Hepatocyte (in vitro differentiated cells): ENCODE data around the gene PARK7. TPM values are rescaled to one million over a fixed set of nuclear protein-coding genes. Genes with fewer than 3 reads are reported as not detected.
"Not testable (repeated sequence)": the region's sequence is repeated elsewhere in the genome, so short reads cannot be mapped to it uniquely, and the experiment has no call there.

Source experiments
- DNase-seq: peaks from one replicate; pipeline ENCODE4 v3.0.0-alpha.2; 2016; ENCODE audit warnings: low spot score
- H2AFZ ChIP-seq: fragments of 200-600 bp; sonication (generic); 2 replicates; pipeline ENCODE4 v1.6.0; 2016; ENCODE audit warnings: antibody characterized with exemption, mild to moderate bottlenecking
- H3K27ac ChIP-seq: fragments of 200-600 bp; sonication (generic); 2 replicates; pipeline ENCODE4 v1.5.1; 2016; ENCODE audit warnings: mild to moderate bottlenecking
- H3K27me3 ChIP-seq: fragments of 200-600 bp; sonication (generic); 2 replicates; pipeline ENCODE4 v1.6.1; 2016
- H3K36me3 ChIP-seq: fragments of 200-600 bp; sonication (generic); replicated peaks from 2 replicates; pipeline ENCODE4 v1.5.1; 2016; ENCODE audit warnings: low read depth; ENCODE audit not compliant: insufficient read depth
- H3K4me1 ChIP-seq: fragments of 200-600 bp; sonication (generic); 2 replicates; pipeline ENCODE4 v1.5.1; 2016; ENCODE audit warnings: mild to moderate bottlenecking, moderate library complexity; ENCODE audit not compliant: insufficient read depth
- H3K4me2 ChIP-seq: fragments of 200-600 bp; sonication (generic); 2 replicates; pipeline ENCODE4 v1.6.0; 2016
- H3K4me3 ChIP-seq: fragments of 200-600 bp; sonication (generic); 2 replicates; pipeline ENCODE4 v1.5.1; 2016; ENCODE audit warnings: mild to moderate bottlenecking
- H3K79me2 ChIP-seq: fragments of 200-600 bp; sonication (generic); 2 replicates; pipeline ENCODE4 v1.6.0; 2017; ENCODE audit warnings: mild to moderate bottlenecking
- H3K9me2 ChIP-seq: fragments of 200-600 bp; sonication (generic); replicated peaks from 2 replicates; pipeline ENCODE4 v1.6.0; 2017; ENCODE audit warnings: mild to moderate bottlenecking; ENCODE audit not compliant: insufficient read depth
- H3K9me3 ChIP-seq: fragments of 200-600 bp; sonication (generic); 2 replicates; pipeline ENCODE4 v1.5.1; 2016; ENCODE audit warnings: low read depth, mild to moderate bottlenecking
- H4K20me1 ChIP-seq: fragments of 200-600 bp; sonication (generic); 2 replicates; pipeline ENCODE4 v1.6.0; 2016; ENCODE audit warnings: mild to moderate bottlenecking; ENCODE audit not compliant: insufficient read depth, poor library complexity, severe bottlenecking
- EZH2 ChIP-seq: fragments of 200-600 bp; sonication (generic); IDR thresholded peaks from 2 replicates; pipeline ENCODE4 v1.6.1; 2016; ENCODE audit warnings: antibody characterized with exemption, mild to moderate bottlenecking, borderline replicate concordance
- EZH2phosphoT487 ChIP-seq: fragments of 200-600 bp; sonication (generic); IDR thresholded peaks from one replicate; pipeline ENCODE4 v1.6.1; 2018; ENCODE audit warnings: antibody characterized with exemption, mild to moderate bottlenecking, low read depth, moderate library complexity; ENCODE audit not compliant: unreplicated experiment, severe bottlenecking
- WGBS: methylation state at CpG from one replicate; pipeline ENCODE4 v1.1.6; 2016; ENCODE audit warnings: low lambda C conversion rate; ENCODE audit errors: missing lambda C conversion rate; 5-methylcytosine and 5-hydroxymethylcytosine counted together
- polyA plus RNA-seq: library from polyadenylated mRNA; unstranded; fragments of >200 nt; fragmentation: Nextera tagmentation; extraction: Ambion mirVana; gene quantifications from 2 replicates; pipeline ENCODE4 v1.2.1, GENCODE V29; 2016
- total RNA-seq: library from RNA; depleted of rRNA; stranded (reverse); fragments of >200 nt; gene quantifications from 2 replicates; pipeline ENCODE4 v1.2.3, GENCODE V29; 2014
- TF ChIP-seq, protein P1 (sequence below): fragments of 200-600 bp; sonication (generic); IDR thresholded peaks from 2 replicates; pipeline ENCODE4 v1.5.1; 2016; ENCODE audit warnings: antibody characterized with exemption, mild to moderate bottlenecking; ENCODE audit not compliant: poor library complexity

PARK7 gene
- total and polyA plus RNA-seq, 2 experiments from 2014 or later = 166 to 395 TPM

- no peak for DNase-seq
- H3K27me3 ChIP-seq = no peaks in the 10 kb centered on the region
- no peak overlapping the region for H2AFZ ChIP-seq
- no peak overlapping the region for H3K27ac ChIP-seq
- no peaks in the 10 kb centered on the region for H3K4me1 ChIP-seq
- H4K20me1 ChIP-seq = no peaks in the 10 kb centered on the region
- H3K9me3 ChIP-seq = no peaks in the 10 kb centered on the region
- 86% methylated on average over 5 of the region's 5 CpGs for WGBS
- no peaks in the 10 kb centered on the region for H3K36me3 ChIP-seq
- no peak overlapping the region for H3K4me2 ChIP-seq
- no peaks in the 10 kb centered on the region for H3K79me2 ChIP-seq
- H3K9me2 ChIP-seq = no peaks in the 10 kb centered on the region
- TF ChIP-seq EZH2phosphoT487 (no peak), EZH2 (no peak)
- TF ChIP-seq, protein P1, sequence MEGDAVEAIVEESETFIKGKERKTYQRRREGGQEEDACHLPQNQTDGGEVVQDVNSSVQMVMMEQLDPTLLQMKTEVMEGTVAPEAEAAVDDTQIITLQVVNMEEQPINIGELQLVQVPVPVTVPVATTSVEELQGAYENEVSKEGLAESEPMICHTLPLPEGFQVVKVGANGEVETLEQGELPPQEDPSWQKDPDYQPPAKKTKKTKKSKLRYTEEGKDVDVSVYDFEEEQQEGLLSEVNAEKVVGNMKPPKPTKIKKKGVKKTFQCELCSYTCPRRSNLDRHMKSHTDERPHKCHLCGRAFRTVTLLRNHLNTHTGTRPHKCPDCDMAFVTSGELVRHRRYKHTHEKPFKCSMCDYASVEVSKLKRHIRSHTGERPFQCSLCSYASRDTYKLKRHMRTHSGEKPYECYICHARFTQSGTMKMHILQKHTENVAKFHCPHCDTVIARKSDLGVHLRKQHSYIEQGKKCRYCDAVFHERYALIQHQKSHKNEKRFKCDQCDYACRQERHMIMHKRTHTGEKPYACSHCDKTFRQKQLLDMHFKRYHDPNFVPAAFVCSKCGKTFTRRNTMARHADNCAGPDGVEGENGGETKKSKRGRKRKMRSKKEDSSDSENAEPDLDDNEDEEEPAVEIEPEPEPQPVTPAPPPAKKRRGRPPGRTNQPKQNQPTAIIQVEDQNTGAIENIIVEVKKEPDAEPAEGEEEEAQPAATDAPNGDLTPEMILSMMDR = no peak
- H3K4me3 ChIP-seq = no peak overlapping the region
Measured at GRCh38 chr1:7915826-7916500, 45.5 kb upstream of the PARK7 start.

- no peak for DNase-seq
- Histone ChIP-seq H3K4me2 (no peak overlapping the region), H3K4me1 (no peaks in the 10 kb centered on the region), H4K20me1 (no peaks in the 10 kb centered on the region), H3K36me3 (no peaks in the 10 kb centered on the region), H3K27ac (no peak overlapping the region), H3K9me2 (no peaks in the 10 kb centered on the region), H3K27me3 (no peaks in the 10 kb centered on the region), H3K9me3 (no peaks in the 10 kb centered on the region), H3K79me2 (no peaks in the 10 kb centered on the region), H2AFZ (no peak overlapping the region), H3K4me3 (no peak overlapping the region)
- 94% methylated on average over 2 of the region's 2 CpGs for WGBS
- TF ChIP-seq EZH2phosphoT487 (no peak), EZH2 (no peak)
- TF ChIP-seq, protein P1 = no peak
Measured at GRCh38 chr1:7916501-7916830, 45.0 kb upstream of the PARK7 start.

DNA sequence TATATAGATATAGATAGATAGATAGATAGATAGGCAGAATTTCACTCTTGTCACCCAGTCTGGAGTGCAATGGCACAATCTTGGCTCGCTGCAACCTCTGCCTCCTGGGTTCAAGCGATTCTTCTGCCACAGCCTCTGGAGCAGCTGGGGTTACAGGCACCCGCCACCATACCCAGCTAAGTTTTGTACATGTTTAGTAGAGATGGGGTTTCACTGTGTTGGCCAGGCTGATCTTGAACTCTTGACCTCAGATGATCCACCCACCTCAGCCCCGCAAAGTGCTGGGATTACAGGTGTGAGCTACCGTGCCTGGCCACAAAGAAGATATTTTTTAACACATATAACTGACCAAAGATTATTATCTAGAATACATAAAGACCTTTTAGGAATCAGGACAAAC, 43.5 kb upstream of the PARK7 start:
- not testable (repeated sequence) for H3K9me2 ChIP-seq, H3K27ac ChIP-seq
- WGBS = 83% methylated on average over 5 of the region's 5 CpGs

DNA sequence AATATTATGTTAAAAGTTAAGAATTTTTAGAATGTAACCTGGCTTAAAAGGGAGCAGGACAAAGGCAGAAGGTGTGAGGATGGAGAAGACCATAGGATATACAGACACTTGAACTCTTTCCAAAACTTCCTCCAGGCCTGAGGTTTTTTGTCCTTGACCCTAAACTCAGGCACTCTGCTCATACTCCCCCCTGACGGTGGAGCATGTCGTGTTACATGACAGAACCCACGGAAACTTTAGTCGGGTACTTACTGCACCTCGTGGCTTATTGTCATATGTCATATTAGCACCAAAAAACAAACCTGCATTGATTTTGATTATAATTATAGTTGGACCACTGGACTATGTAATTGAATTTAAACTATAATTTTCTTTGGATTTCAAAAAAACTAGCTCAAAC, 41.6 kb upstream of the PARK7 start:
- H3K4me2 ChIP-seq = no peak overlapping the region
- H3K4me1 ChIP-seq = no peaks in the 10 kb centered on the region
- 90% methylated on average over 5 of the region's 5 CpGs for WGBS
- no peak overlapping the region for H3K4me3 ChIP-seq
- no peak overlapping the region for H2AFZ ChIP-seq
- H3K36me3 ChIP-seq = no peaks in the 10 kb centered on the region
- no peaks in the 10 kb centered on the region for H3K79me2 ChIP-seq
- TF ChIP-seq, protein P1 = no peak
- TF ChIP-seq EZH2 (no peak), EZH2phosphoT487 (no peak)
- H4K20me1 ChIP-seq = no peaks in the 10 kb centered on the region
- H3K9me2 ChIP-seq = no peaks in the 10 kb centered on the region
- no peak for DNase-seq
- H3K27me3 ChIP-seq = no peaks in the 10 kb centered on the region
- no peaks in the 10 kb centered on the region for H3K9me3 ChIP-seq
- H3K27ac ChIP-seq = no peak overlapping the region

More for the DNA sequence above, 43.5 kb upstream of the PARK7 start:
- not testable (repeated sequence) for H2AFZ ChIP-seq, H3K9me3 ChIP-seq, DNase-seq, H3K4me3 ChIP-seq, H3K4me1 ChIP-seq, H3K79me2 ChIP-seq, H3K27me3 ChIP-seq, H3K36me3 ChIP-seq, H4K20me1 ChIP-seq, H3K4me2 ChIP-seq
